Fibroblast of skin of right quadriceps (primary cell): ENCODE data around the gene PTPRA.
"Not testable (repeated sequence)": the region's sequence is repeated elsewhere in the genome, so short reads cannot be mapped to it uniquely, and the experiment has no call there.

Source experiments
- DNase-seq: peaks from one replicate; pipeline ENCODE4 v3.0.0-alpha.2; 2013

The PTPRA gene

GRCh38 chr20:3045816-3046676, 172.8 kb downstream of the PTPRA start, which contains the start of gene MRPS26:
Gene MRPS26, plus strand, starts transcription at chr20:3046052. Its CDS starts 17 bp downstream, at chr20:3046069.
- peak; percentile 75 for DNase-seq

DNA sequence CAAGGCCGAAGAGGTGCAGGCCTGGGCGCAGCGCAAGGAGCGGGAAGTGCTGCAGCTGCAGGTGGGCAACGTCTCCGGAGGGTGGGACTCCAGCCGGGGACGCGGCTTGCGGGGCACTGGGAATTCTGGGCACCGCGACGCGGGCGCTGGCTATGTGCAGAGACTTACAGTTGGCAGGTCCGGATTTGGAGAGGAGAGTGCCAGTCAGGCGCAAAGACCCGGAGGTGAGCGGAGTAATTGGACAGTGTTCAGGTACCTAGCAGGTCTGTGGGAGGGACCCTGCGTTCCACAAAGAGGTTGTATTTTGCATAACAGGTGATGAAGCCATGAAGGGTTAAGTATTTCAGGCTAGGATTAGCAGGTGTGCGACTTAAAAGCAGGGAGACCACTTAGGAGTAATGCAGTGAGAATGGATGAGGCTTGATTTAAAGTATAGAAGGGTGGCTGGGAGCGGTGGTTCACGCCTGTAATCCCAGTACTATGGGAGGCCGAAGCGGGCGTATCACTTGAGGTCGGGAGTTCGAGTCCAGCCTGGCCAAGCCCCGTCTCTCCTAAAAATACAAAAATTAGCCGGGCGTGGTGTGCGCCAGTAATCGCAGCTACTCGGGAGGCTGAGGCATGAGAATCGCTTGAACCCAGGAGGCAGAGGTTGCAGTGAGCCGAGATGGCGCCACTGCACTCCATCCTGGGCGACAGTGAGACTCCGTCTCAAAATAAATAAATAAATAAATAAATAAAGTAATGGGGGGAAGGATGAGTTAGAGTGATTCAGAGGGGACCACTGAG, 173.6 kb downstream of the PTPRA start:
- peak; percentile 5 for DNase-seq

- no peak for DNase-seq
Observed at GRCh38 chr20:3047486-3048419, 174.5 kb downstream of the PTPRA start.

- DNase-seq: no peak
Observed at GRCh38 chr20:3051385-3052019, 178.2 kb downstream of the PTPRA start.

- DNase-seq: no peak
Observed at GRCh38 chr20:3059489-3059888, 186.2 kb downstream of the PTPRA start.

DNA sequence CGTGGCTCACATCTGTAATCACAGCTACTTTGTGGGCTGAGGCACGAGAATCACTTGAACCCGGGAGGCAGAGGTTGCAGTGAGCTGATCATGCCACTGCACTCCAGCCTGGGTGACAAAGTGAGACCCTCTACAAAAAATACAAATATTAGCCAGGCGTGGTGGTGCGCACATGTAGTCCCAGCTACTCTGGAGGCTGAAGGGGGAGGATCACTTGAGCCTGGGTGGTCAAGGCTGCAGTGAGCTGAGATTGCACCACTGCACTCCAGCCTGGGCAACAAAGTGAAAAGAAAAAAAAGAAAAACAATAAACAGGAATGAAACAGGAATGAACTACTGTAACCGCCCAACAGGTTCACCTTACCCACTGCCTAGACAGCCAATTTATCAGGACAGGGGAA, 190.8 kb downstream of the PTPRA start:
- DNase-seq: not testable (repeated sequence)

DNA sequence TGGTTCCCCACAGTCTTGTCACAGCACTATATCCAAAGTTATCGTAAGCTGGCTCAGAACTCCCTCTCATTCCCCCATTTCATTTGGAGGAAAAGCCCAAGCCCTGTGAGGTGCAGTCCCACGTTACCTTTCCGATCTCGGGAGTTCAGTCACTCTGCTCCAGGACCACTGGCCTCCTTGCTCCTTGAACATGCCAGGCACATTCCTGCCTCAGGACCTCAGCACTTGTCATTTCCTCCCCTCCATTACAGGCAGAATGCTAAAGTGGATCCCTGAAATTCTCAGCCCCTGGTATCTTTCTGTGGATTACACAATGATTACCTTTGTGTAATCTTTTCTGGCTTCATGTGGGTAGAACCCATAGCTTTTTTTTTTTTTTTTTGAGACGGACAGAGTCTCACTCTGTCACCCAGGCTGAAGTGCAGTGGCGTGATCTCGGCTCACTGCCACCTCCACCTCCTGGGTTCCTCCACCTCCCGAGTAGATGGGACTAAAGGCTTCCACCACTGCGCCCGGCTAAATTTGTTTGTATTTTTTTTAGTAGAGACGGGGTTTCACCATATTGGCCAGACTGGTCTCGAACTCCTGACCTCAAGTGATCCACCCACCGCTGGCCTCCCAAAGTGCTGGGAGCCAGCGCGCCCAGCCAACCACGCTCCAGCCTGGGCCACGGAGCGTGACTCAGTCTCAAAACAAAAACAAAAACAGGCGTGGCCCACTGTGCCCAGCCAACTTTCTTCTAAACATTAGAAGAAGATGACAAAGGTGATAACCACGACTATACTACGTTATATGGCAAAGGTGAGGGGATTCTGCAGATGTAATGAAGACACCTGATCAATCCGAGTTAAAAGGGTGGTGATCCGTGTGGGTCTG, 194.1 kb downstream of the PTPRA start:
- no peak for DNase-seq

- no peak for DNase-seq
Observed at GRCh38 chr20:3068075-3068474, 194.8 kb downstream of the PTPRA start.

DNA sequence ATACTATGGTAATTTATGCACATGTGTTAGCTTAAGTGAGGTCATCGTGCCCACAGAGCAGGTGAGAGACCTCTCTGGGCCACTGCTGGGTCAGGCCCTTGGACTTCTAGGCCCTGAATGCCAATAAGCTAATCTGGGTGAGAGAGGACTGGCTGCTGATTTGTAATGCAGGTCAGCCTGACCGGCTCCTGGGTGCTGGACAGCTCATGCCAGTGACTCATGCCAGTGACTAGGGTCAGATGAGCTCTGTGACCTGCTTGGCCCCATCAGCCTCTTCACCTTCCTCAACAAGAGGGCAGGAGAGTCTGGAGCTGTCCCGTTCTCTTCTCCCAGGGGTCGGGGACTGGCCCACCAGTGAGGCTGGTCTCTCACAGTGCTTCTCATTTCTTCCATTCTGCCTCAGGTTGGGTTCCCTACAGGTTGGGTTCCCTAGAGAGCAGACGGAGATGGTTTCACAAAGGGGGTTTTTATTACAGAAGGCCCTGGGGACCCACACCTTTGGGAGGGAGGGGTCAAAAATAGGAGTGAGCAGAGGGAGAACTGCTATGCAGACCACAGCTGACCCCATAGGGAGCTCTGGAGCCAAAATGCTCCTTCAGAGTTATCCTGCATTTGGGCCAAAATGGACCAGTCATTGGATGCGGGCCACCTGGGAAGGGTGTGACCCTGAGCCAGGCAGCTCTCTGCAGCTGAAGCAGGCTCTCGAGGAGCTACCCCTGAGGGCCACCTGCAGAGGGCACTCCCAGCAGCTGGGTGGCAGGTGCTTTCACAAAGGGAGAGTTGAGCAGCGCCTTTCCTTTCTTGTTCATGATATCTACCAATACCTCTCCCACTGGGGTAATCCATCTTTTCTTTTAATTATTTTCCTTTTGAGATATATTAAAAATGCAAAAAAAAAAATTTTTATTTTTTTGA, 196.0 kb downstream of the PTPRA start:
- DNase-seq: no peak

- DNase-seq: no peak
Observed at GRCh38 chr20:3070725-3071124, 197.4 kb downstream of the PTPRA start.

DNA sequence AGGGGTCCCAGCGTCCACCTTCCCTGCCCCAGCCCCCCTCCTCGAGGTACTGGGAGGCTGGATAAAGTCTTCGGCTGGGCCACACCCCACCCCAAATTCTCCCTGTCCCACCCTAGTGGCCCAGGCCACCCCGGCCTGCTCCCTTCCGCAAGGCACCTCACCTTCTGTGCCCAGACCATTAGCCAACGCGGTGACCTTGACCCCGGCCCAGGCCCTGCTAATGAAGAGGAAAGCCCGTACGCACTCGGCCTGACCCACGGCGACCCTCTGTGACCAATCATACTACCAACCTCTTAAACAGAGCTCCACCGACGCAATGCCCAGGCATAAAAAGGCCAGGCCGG, 198.0 kb downstream of the PTPRA start:
- DNase-seq: no peak

GRCh38 chr20:3071610-3072529, 198.6 kb downstream of the PTPRA start, which contains the start of gene OXT:
Gene OXT, plus strand, starts transcription at chr20:3071620. Its CDS starts 36 bp downstream, at chr20:3071656.
- peak; percentile 19 for DNase-seq

GRCh38 chr20:3072530-3073250, 199.4 kb downstream of the PTPRA start:
- DNase-seq: no peak

DNA sequence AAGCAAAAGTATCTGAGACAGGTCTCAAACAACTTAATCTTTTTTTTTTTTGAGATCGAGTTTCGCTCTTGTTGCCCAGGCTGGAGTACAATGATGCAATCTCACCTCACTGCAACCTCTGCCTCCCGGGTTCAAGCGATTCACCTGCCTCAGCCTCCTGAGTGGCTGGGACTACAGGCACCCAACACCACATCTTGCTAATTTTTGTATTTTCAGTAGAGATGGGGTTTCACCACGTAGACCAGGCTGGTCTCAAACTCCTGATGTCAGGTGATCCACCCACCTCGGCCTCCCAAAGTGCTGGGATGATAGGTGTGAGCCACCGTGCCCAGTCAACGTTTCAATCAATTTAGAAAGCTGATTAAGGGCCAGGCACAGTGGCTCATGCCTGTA, 200.0 kb downstream of the PTPRA start:
- DNase-seq: not testable (repeated sequence)

DNA sequence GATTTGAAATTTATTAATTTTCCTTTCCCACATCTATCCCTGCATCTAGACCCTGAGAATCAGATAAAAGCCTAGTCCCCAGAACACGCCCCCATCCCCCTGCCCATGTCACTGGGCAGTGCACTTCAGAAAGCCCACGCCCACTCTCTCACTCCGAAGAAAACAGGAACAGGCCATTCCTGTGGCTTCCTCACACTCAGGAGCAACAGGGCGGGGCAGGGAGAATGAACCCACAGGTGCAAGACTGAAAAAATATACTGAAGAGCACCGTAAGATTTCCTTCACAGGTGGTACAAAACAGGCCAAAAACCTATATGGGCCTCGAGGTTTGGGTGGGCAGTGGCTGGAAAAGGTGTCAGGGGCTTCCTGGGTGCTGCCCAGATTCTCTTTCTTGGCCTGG, 201.5 kb downstream of the PTPRA start:
- DNase-seq: no peak

GRCh38 chr20:3075315-3075714, 202.0 kb downstream of the PTPRA start:
- DNase-seq: not testable (repeated sequence)

DNA sequence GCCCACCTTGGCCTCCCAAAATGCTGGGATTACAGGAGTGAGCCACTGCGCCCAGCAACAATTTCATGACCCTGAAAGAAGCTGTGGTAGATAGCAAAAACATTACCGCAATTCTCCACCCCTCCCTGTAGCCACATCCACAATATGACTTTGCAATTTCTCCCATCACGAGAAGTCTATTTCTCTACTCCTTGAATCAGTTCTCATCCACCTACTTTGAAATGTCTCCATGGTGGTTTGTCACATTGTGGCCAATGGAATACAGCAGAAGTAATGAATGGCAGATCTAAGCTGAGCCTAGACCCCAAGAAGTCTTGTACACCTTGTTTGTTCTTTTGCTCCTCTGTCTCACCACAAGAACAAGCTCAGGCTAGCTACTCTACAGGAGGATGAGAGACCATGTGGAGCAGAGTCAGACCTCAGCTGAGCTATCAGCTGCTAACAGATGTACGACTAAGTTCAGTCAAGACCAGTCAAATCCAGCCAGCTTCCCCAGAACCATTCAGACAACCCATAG, 204.4 kb downstream of the PTPRA start:
- DNase-seq: no peak

GRCh38 chr20:3080939-3081388, 207.7 kb downstream of the PTPRA start:
- DNase-seq: no peak
